Globus pallidus (tissue), 1 donor: Measurements from ENCODE around the gene PARP11.

Experiments
- DNase-seq: peaks from one replicate; pipeline ENCODE4 v3.0.0-alpha.2; 2015; ENCODE audit warnings: low spot score

The PARP11 gene

DNA sequence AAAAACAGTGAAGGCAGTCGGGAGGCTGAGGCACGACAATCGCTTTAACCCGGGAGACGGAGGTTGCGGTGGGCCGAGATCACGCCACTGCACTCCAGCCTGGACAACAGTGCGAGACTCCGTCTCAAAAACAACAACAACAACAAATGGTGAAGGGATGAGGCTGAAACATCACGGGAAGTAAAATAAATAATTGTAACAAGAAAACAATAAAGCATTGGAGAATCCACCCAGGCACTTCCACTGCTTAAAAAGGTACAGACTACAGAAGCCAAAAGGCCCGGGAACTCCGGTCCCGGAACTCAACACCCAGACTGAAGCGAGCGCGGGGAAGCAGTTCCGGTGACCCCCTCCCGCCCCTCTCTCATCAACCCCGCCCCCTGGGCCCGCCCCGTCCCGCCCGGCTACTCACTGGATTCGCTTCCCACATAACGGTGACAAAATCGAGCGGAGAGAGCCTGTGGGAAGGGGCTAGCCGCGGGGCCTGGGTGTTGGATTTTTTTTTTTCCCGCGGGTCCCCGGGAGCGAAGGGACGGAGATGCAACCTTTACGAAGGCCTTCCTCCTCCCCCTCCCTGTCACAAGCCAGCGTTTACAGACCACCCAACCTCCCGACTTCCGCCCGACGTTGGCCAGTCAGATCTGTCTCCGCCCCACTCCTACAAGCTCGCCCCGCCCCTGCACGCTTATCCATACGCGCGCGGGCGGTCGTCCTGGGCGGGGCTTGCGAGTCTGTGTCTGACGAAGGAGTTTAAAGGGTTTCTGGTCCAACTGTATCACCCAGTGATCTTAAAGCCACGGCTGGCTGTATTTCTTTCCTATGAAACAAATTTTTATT lies at the start of gene PARP11:
Gene PARP11, minus strand, starts transcription at position 600 of the 837 bp plus-strand sequence. Its CDS starts 170 bp downstream, at position 430.
- DNase-seq: peak; percentile 97

DNA sequence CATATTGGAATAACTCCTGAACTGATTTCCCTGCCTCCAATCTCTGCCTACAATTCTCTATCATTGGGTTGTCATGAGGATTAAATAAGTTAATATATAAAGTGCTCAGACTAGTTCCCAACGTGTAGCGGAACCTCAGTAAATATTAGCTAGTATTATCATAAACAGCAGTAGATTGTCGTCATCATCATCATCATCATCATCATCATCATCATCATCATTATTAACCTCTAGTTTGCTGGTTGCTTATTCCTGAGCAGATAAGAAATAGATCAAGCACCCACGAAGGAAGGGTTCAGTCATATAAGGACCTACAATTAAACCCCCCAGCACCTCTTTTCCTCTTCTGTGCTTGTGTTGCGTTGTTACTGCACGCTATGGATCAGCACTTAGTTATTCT lies 48.8 kb upstream of the PARP11 start:
- no peak for DNase-seq

- no peak for DNase-seq
These were observed 48.3 kb upstream of the PARP11 start for GRCh38 chr12:3921526-3921925.

GRCh38 chr12:3921151-3921471 lies 47.9 kb upstream of the PARP11 start:
- no peak for DNase-seq

DNA sequence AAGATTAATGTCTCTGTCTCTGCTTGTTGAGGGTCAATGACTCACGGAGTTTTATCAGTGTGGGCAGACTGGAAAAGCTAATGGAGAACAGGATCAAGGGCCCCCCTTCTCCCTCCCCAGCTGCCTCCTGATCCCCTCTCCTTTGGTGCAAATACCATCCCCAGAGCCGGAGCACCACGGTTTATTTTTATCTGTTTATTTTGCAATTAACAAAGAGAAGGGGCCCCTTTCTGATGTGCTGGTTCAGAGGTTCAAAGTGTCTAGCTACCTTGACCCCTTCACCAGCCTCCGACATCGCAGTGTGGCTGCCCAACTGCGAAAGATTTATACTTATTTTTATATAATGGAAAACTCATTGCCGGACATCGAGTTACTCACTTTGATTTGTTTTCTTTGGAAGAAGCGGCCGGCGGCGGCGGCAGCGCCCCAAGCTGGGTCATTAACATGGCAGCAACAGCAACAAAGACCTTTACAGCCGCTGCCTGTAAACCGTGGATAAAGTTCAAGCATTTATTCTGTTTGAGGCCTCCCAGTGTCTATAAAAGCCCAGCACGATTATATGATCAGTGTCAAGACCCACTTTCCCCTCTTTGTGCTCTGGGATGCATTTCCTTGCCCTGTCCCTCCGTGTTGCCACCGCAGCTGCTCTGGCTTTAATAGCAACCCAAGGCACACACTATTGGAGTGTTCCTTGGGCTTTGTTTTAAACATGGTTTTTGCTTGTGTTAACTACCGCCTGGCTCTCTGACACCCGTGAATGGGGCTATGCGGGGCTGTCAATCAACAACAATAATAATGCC lies 47.4 kb upstream of the PARP11 start:
- no peak for DNase-seq

- DNase-seq: no peak
These were observed 40.1 kb upstream of the PARP11 start for GRCh38 chr12:3913278-3913677.

GRCh38 chr12:3912863-3913262 lies 39.7 kb upstream of the PARP11 start:
- no peak for DNase-seq

GRCh38 chr12:3911409-3911808 lies 38.2 kb upstream of the PARP11 start:
- DNase-seq: no peak

DNA sequence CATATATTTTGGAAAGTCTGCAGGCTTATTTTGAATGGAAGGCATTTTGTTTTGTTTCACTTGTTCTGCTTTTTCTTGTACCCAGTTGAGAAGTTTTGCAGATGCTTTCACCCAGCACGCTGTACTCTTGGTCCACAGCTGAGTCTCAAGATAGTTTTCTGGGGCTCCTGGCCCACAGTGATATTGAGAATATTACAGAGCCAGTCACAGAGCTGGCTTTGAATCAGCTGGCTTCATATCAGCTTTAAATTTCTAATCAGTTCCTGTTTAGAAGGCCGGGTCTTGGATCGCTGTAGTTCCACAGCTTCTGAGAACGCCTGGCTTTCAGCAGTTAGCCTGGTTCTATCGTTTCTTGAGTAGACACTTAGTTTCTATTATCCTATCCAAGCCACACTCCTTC lies 32.5 kb upstream of the PARP11 start:
- no peak for DNase-seq

DNA sequence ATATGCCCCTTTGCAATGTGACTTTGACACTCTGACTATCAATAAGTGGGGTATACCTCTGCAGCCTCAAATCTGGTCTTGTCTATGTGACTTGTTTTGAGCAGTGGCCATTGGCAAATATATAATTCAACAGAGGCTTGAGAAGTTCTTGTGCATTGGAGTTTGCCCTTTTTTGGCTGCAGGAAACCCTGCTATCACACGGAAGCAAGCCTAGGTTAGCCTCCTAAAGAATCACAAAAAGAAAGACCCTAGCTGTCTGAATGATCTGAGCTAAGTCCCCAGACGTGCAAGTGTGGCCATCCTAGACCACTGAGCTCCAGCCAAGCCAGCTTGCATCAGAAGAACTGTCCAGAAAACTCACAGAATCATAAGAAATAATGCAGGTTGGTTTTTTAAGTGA lies 31.8 kb upstream of the PARP11 start:
- no peak for DNase-seq

DNA sequence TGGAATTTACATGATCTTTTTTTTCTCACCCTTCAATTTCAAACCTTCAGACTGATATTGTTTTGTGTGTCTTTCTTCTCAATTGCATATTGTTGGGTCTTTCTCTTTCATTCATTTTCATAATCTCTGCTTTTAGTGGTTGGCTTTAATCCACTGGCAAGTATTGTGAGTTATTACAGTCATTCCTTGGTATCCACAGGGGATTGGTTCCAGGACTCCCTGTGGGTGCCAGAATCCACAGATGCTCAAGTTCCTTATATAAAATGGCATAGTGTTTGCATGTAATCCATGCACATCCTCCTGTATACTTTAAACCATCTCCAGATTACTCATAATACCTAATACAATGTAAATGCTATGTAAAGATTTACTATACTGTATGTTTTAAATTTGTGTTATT lies 29.7 kb upstream of the PARP11 start:
- no peak for DNase-seq

DNA sequence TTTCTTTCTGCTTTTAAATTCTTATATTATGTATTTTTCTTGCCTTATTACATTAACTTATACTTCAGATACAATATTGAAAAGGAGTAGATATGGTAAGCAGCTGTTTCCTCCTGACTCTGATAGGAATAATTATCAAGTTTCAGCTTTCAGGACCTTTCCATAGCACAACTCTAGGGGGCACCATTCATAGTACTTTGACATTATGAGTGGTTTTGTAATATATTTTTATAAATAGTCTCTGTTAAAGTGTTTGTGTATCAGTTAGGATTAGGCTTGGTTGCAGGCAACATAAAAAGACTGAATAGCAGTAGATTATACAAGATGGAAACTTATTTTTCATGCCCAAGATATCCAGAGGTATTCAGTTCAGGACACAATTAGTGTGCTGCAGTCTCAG lies 27.9 kb upstream of the PARP11 start:
- no peak for DNase-seq

DNA sequence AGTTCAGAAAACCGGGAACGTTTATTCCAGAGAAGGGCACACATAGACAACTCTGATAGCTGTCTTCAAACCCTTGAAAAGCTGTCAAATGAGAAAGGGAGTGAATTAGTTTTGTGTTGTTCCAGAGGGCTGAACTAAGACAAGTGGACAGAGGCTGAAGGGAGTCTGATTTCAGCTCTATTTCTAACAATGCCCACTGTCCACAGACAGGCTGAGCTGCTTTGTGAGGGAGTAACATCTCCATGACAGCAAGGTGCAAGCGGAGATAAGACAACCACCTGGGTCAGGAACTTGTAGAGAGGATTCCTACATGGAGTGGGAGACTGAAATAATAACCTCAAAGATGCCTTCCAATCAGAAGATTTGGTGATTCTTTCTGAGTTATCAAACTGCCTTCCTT lies 25.6 kb upstream of the PARP11 start:
- no peak for DNase-seq

- DNase-seq: no peak
These were observed 24.3 kb upstream of the PARP11 start for GRCh38 chr12:3897371-3897971.

- DNase-seq: peak; percentile 34
These were observed 23.7 kb upstream of the PARP11 start for GRCh38 chr12:3896801-3897351.

GRCh38 chr12:3896356-3896755 lies 23.2 kb upstream of the PARP11 start:
- DNase-seq: no peak

DNA sequence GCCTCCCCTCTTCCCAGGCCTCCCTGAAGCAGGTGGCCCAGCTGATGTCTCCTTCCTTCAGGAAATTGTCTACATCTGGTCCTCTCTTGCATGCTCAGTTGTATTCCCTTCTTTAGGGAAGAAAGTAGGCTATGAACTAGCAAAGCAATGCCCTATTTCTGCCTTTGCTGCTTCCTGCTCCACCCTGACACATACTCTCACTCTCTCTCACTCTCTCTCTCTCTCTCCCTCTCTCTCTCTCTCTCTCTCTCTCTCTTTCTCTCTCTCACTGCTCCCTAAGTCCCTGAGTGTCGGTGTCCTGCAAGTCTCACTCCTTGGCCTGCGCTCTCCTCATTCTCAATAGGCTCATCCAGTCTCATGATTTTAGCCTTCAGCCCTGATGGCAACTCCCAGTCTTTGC lies 19.4 kb upstream of the PARP11 start:
- no peak for DNase-seq

DNA sequence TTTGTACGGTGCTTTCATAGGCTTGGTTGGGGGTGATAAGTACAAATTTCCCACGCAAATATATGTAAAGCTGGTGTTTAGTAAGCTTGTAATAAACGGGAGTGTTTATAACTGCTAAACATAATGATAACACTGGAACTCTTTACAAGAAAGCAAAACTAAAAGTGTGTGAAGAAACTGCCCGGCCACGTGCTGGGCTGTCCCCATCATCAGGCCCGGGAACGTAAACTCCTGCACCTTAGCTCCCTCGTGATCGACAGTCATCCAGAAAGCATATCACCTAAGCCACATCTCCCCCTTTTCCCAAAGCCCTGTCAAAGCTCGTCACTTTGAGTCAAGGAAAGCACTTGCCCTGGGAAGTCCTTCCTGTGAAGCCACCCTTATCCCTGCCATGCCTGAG lies 18.0 kb upstream of the PARP11 start:
- DNase-seq: no peak

DNA sequence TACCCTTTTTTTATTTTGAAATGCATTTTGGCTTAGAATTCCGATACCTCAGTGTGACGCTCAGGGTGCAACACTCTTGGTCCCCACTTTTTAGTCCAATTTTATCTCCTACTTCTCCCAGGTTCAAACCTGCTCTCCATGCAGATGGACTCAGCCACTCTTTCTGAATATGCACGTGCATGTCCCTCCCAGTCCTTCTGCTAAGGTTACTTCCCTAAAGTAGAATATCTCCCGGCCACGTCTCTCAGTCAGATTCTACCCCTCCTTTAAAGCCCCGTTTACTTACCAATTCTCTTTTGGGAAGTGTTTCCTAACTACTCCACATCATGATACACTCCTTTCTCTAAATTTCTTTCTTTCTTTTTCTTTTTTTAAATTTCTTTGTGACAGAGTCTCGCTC lies 15.5 kb upstream of the PARP11 start:
- no peak for DNase-seq

DNA sequence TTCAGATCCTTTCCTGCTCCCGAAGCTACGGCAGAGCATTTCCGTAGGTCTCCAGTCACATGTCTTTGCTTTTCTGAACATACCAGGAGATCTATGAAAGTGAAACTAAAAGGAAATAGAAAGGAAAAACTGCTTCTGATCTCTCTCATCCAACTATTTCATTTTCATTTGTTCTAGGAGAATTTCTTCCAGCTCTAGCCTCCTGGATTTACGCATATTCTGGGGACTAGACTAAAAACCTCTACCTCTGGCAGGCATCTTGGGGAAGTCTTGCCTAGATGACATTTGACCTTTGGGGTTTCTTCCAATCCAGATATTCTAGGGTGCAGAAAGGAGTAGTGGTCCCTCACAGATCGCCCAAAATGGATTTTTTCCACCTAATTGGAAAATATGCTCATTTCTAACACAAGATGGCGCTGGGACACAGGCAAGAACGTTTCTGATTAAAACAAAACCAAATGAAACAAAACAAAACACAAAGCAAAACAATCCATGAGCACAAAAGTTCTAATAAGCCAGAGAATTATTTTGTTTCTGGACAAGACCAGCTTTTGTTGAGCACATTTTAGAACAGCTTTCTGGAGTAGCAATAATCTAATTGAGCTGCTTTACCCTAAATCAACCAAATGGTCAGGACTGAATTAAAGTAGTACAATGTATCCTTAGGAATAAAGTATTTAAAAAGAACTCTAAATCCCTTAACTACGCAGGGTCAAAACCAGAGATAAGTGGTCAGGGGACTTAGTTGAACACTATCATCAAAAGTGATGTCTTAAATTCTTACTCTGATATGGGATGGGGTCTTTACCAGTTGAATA lies 12.3 kb upstream of the PARP11 start:
- peak; percentile 54 for DNase-seq

GRCh38 chr12:3884671-3885070 lies 11.5 kb upstream of the PARP11 start:
- no peak for DNase-seq
